CD14-positive monocyte (primary cell): ENCODE measurements around the gene EFCAB8. TPM values are rescaled to one million over a fixed set of nuclear protein-coding genes. Genes with fewer than 3 reads are reported as not detected.

ENCODE experiments used
- DNase-seq, 3 donors: peaks; one replicate each; pipeline ENCODE4 v3.0.0-alpha.2; 2011 to 2022
- H2AFZ ChIP-seq: 2 replicates; pipeline ENCODE4 v1.6.0; 2012; ENCODE audit warnings: mild to moderate bottlenecking, low read depth, low read length, inconsistent platforms; ENCODE audit not compliant: insufficient read depth, poor library complexity, severe bottlenecking
- H3K27ac ChIP-seq, 2 donors: 1 replicate in 1 of 2; 2 replicates in 1 of 2; pipeline ENCODE4 v1.5.1; 2012 to 2013; ENCODE audit warnings: low read length in 2 of 2, control low read depth in 1 of 2, inconsistent platforms in 1 of 2, low read depth in 1 of 2, mild to moderate bottlenecking in 1 of 2
- H3K27me3 ChIP-seq, 2 donors: one replicate each; pipeline versions ENCODE4 v1.6.0 to v1.6.1; 2011 to 2013; ENCODE audit warnings: low read length in 2 of 2; ENCODE audit not compliant: control insufficient read depth in 2 of 2, insufficient read depth in 2 of 2
- H3K36me3 ChIP-seq, 2 donors: replicated peaks in 1 of 2; 1 replicate in 1 of 2; 2 replicates in 1 of 2; pipeline versions ENCODE4 v1.5.1 to v1.6.1; 2012 to 2013; ENCODE audit warnings: low read length in 2 of 2, control low read depth in 1 of 2, inconsistent platforms in 1 of 2, mild to moderate bottlenecking in 1 of 2; ENCODE audit not compliant: insufficient read depth in 2 of 2, control insufficient read depth in 1 of 2
- H3K4me1 ChIP-seq, 2 donors: 1 replicate in 1 of 2; 2 replicates in 1 of 2; pipeline versions ENCODE4 v1.5.1 to v1.6.1; 2012 to 2013; ENCODE audit warnings: low read length in 2 of 2, control low read depth in 1 of 2, inconsistent platforms in 1 of 2, mild to moderate bottlenecking in 1 of 2, moderate library complexity in 1 of 2; ENCODE audit not compliant: insufficient read depth in 2 of 2, control insufficient read depth in 1 of 2
- H3K4me2 ChIP-seq: replicated peaks from 2 replicates; pipeline ENCODE3; 2012; ENCODE audit warnings: low read length, moderate library complexity, mild to moderate bottlenecking; ENCODE audit not compliant: poor library complexity, severe bottlenecking; ENCODE audit errors: extremely low read depth
- H3K4me3 ChIP-seq, 3 experiments: fragments of 200-600 bp in 1 of 3; sonication (generic) in 1 of 3; replicated peaks in 1 of 3; 1 replicate in 2 of 3; 2 replicates in 1 of 3; pipeline ENCODE4 v1.5.1; 2011 to 2013; ENCODE audit warnings: low read length in 3 of 3, mild to moderate bottlenecking in 3 of 3, control low read depth in 2 of 3, low read depth in 2 of 3, inconsistent platforms in 1 of 3, moderate library complexity in 1 of 3
- H3K79me2 ChIP-seq: 2 replicates; pipeline ENCODE4 v1.6.0; 2012; ENCODE audit warnings: mild to moderate bottlenecking, control low read depth, inconsistent platforms, low read length, moderate library complexity; ENCODE audit not compliant: insufficient read depth
- H3K9ac ChIP-seq: 2 replicates; pipeline ENCODE4 v1.6.0; 2017; ENCODE audit warnings: low read length, mild to moderate bottlenecking; ENCODE audit not compliant: insufficient read depth, poor library complexity, severe bottlenecking
- H3K9me3 ChIP-seq, 2 donors: replicated peaks in 1 of 2; 1 replicate in 1 of 2; 2 replicates in 1 of 2; pipeline versions ENCODE4 v1.5.1 to v1.6.1; 2012 to 2013; ENCODE audit warnings: low read length in 2 of 2, control low read depth in 1 of 2; ENCODE audit not compliant: control insufficient read depth in 1 of 2, insufficient read depth in 1 of 2
- H4K20me1 ChIP-seq: 2 replicates; pipeline ENCODE4 v1.6.0; 2012; ENCODE audit warnings: mild to moderate bottlenecking, low read length, control low read depth, moderate library complexity; ENCODE audit not compliant: insufficient read depth
- H3K27ac Mint-ChIP-seq, 7 donors: one replicate each; pipeline ENCODE4 v1.8.0; 2020; ENCODE audit warnings: mild to moderate bottlenecking in 7 of 7, mixed read lengths in 7 of 7, moderate library complexity in 6 of 7, inconsistent platforms in 2 of 7
- H3K27me3 Mint-ChIP-seq, 3 donors: one replicate each; pipeline ENCODE4 v1.8.0; 2021 to 2022; ENCODE audit warnings: low read depth in 3 of 3, mild to moderate bottlenecking in 3 of 3, mixed read lengths in 3 of 3, moderate library complexity in 3 of 3, inconsistent platforms in 1 of 3
- H3K36me3 Mint-ChIP-seq, 2 donors: one replicate each; pipeline ENCODE4 v1.8.0; 2020; ENCODE audit warnings: mixed read lengths in 2 of 2, inconsistent platforms in 1 of 2, mild to moderate bottlenecking in 1 of 2
- H3K4me1 Mint-ChIP-seq: one replicate; pipeline ENCODE4 v1.8.0; 2020; ENCODE audit warnings: mild to moderate bottlenecking, mixed read lengths
- H3K4me3 Mint-ChIP-seq, 2 donors: one replicate each; pipeline ENCODE4 v1.8.0; 2020; ENCODE audit warnings: mild to moderate bottlenecking in 2 of 2, mixed read lengths in 2 of 2, moderate library complexity in 1 of 2
- H3K9me3 Mint-ChIP-seq, 7 donors: one replicate each; pipeline ENCODE4 v1.8.0; 2020 to 2022; ENCODE audit warnings: mixed read lengths in 7 of 7, mild to moderate bottlenecking in 6 of 7, moderate library complexity in 6 of 7, inconsistent platforms in 2 of 7
- CTCF ChIP-seq: fragments of 200-600 bp; IDR thresholded peaks from one replicate; pipeline ENCODE4 v1.8.0; 2022; ENCODE audit warnings: antibody characterized with exemption, mild to moderate bottlenecking
- WGBS: methylation state at CpG from one replicate; pipeline ENCODE4 v1.1.5; 2013; ENCODE audit warnings: missing lambda C conversion rate; ENCODE audit not compliant: insufficient coverage; 5-methylcytosine and 5-hydroxymethylcytosine counted together
- intact Hi-C, 2 donors: fragments of 100-400 bp; cut with micrococcal nuclease; formaldehyde crosslinking; loops; one replicate each; pipeline versions ENCODE4 v1.15.0 to v1.15.1; 2023
- polyA plus RNA-seq, 3 donors: library from polyadenylated mRNA; depleted of rRNA in 1 of 3; unstranded in 2 of 3; stranded (reverse) in 1 of 3; fragments of 300-500 nt in 2 of 3; fragments of >200 nt in 1 of 3; fragmentation: Illumina TruSeq in 2 of 3; gene quantifications; 1 replicate in 2 of 3; 2 replicates in 1 of 3; pipeline ENCODE4 v1.2.3, GENCODE V29; 2012 to 2021

EFCAB8 gene
- polyA plus RNA-seq, 3 donors = 0.45 TPM; not detected in 2

GRCh38 chr20:33007376-33008335, 148.9 kb downstream of the EFCAB8 start, which contains the start of gene BPIFB2:
BPIFB2 (plus strand) TSS chr20:33007704; CDS start chr20:33008575, 871 bp downstream.
- TF ChIP-seq CTCF = no peak
- peaks cover 0 to 4% (median 3%) of the 10 kb centered on the region in 3 donors for H3K27me3 Mint-ChIP-seq
- intact Hi-C loops = no loop called here
- H3K4me1 Mint-ChIP-seq = no peaks in the 10 kb centered on the region
- H3K9ac ChIP-seq = no peak within 1 kb of the TSS
- no peak within 1 kb of the TSS for H3K4me2 ChIP-seq
- 92% methylated on average over 9 of the region's 11 CpGs for WGBS
- no peak within 1 kb of the TSS for H3K27ac ChIP-seq
- no peaks in the 10 kb centered on the region for H3K27me3 ChIP-seq
- H3K4me3 Mint-ChIP-seq = no peak within 1 kb of the TSS
- no peaks in the 10 kb centered on the region for H3K36me3 Mint-ChIP-seq
- H3K9me3 Mint-ChIP-seq = peaks cover 0 to 7% (median 3%) of the 10 kb centered on the region in 7 donors
- no peaks in the 10 kb centered on the region for H3K79me2 ChIP-seq
- no peaks in the 10 kb centered on the region for H4K20me1 ChIP-seq
- H3K9me3 ChIP-seq = no peaks in the 10 kb centered on the region
- H3K4me3 ChIP-seq = no peak within 1 kb of the TSS
- no peaks in the 10 kb centered on the region for H3K4me1 ChIP-seq
- no peaks in the 10 kb centered on the region for H3K36me3 ChIP-seq
- no peak within 1 kb of the TSS for H3K27ac Mint-ChIP-seq
- no peak within 1 kb of the TSS for H2AFZ ChIP-seq
- DNase-seq = no peak

GRCh38 chr20:33008336-33009213, 149.9 kb downstream of the EFCAB8 start:
- no peak overlapping the region for H3K27ac ChIP-seq
- H3K4me1 ChIP-seq = no peaks in the 10 kb centered on the region
- peaks cover 0 to 4% (median 0%) of the 10 kb centered on the region in 3 donors for H3K27me3 Mint-ChIP-seq
- H3K79me2 ChIP-seq = no peaks in the 10 kb centered on the region
- no peaks in the 10 kb centered on the region for H3K36me3 Mint-ChIP-seq
- no peak overlapping the region for H3K27ac Mint-ChIP-seq
- H3K4me3 Mint-ChIP-seq = no peak overlapping the region
- no peaks in the 10 kb centered on the region for H3K27me3 ChIP-seq
- no peak overlapping the region for H3K4me3 ChIP-seq
- no peak for TF ChIP-seq CTCF
- H4K20me1 ChIP-seq = no peaks in the 10 kb centered on the region
- DNase-seq = no peak
- no peaks in the 10 kb centered on the region for H3K36me3 ChIP-seq
- no peak overlapping the region for H3K9ac ChIP-seq
- no peaks in the 10 kb centered on the region for H3K4me1 Mint-ChIP-seq
- H2AFZ ChIP-seq = no peak overlapping the region
- no peak overlapping the region for H3K4me2 ChIP-seq
- peaks cover 0 to 7% (median 3%) of the 10 kb centered on the region in 7 donors for H3K9me3 Mint-ChIP-seq
- WGBS = 92% methylated on average over 22 of the region's 23 CpGs
- H3K9me3 ChIP-seq = no peaks in the 10 kb centered on the region
- intact Hi-C loops = no loop called here
